ENCODE results near the gene SLC35A2. TPM values are rescaled to one million over a fixed set of nuclear protein-coding genes. Genes with fewer than 3 reads are reported as not detected.

Gene SLC35A2
- total RNA-seq, 1 donor from 2014 or later = 34.6 TPM

DNA sequence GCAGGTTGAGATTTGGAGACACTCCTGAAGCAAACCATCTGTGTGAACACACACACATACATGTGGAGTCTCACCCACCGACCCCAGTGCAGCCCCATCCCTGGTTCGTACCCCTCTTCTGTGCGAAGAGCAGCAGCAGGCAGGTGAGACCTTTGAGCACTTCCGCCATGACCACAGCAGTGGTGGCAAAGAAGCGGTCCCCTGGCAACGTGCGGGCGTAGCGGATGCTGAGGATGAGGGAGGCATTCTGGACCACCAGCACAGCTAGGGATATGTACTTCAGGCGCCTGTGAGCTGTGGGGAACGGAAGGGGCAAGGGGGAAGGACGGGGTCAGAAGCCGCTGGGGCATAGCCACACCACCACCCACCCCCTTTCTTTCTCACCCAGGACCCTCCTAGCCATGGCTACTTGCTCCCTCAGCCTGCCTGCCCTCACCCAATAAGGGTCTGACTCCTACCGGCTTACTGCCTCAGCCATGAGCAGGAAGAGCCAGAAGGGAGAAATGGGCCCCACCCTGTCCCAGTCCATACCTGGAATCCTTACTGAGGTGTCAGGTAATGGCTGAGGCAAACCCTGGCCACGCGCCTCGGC, 1.6 kb downstream of the SLC35A2 start:
- H3K27ac Mint-ChIP-seq (ENCODE audit: unreplicated experiment) = no peak overlapping the region
- peaks cover 4% of the 10 kb centered on the region for H3K9me3 Mint-ChIP-seq (ENCODE audit: unreplicated experiment)
- H3K36me3 Mint-ChIP-seq (ENCODE audit: unreplicated experiment) = peaks cover 5% of the 10 kb centered on the region
- H3K4me1 Mint-ChIP-seq (ENCODE audit: unreplicated experiment) = peaks cover 12% of the 10 kb centered on the region
- no peak for TF ChIP-seq CTCF (IDR thresholded peaks at IDR 0.05)
- H3K4me3 Mint-ChIP-seq (ENCODE audit: unreplicated experiment) = peak overlapping the region; percentile 91
- no peak for DNase-seq (ENCODE audit: extremely low spot score, unreplicated experiment)
- no peaks in the 10 kb centered on the region for H3K27me3 Mint-ChIP-seq (ENCODE audit: unreplicated experiment)

GRCh38 chrX:48908600-48908999, 2.8 kb downstream of the SLC35A2 start:
- DNase-seq (ENCODE audit: extremely low spot score, unreplicated experiment) = no peak
- Mint-ChIP-seq H3K4me3 (ENCODE audit: unreplicated experiment) (no peak overlapping the region), H3K36me3 (ENCODE audit: unreplicated experiment) (peaks cover 5% of the 10 kb centered on the region), H3K4me1 (ENCODE audit: unreplicated experiment) (peaks cover 12% of the 10 kb centered on the region), H3K9me3 (ENCODE audit: unreplicated experiment) (peaks cover 5% of the 10 kb centered on the region), H3K27ac (ENCODE audit: unreplicated experiment) (no peak overlapping the region), H3K27me3 (ENCODE audit: unreplicated experiment) (no peaks in the 10 kb centered on the region)
- TF ChIP-seq CTCF (IDR thresholded peaks at IDR 0.05) = no peak

DNA sequence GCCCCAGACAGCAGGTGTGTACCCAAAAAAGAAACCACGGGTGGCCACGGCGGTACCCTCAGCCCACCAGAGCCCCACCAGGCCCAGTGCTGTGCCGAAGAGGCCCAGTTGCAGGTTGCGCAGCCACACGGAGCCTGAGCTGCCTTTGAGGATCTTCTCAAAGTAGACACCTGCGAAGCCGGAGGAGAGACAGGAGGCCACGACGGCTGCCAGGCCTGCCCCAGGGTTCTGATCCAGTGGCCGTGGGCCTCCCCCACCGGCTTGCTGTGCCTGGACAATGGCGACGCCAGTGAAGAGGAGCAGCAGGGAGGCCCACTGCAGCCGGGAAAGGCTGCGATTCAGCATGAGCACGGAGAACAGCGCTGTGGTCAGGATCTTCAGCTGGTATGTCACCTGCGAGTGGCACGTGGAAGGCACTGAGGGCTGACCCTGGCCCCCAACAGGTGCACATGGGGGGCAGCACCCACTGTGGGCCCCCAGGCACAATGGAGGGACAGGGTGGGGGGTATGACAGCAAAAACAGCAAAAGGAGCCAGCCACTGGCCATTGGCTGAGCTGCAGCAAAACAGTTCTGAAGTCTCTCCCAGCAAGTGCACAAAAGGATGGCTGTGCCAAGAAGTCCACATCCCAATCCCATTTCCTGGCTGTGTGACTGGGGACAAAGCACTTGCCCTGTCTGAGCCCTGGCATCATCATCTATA, 6.2 kb downstream of the SLC35A2 start:
- no peak overlapping the region for H3K27ac Mint-ChIP-seq (ENCODE audit: unreplicated experiment)
- H3K9me3 Mint-ChIP-seq (ENCODE audit: unreplicated experiment) = peaks cover 4% of the 10 kb centered on the region
- TF ChIP-seq CTCF (IDR thresholded peaks at IDR 0.05) = no peak
- H3K4me1 Mint-ChIP-seq (ENCODE audit: unreplicated experiment) = peaks cover 2% of the 10 kb centered on the region
- no peaks in the 10 kb centered on the region for H3K27me3 Mint-ChIP-seq (ENCODE audit: unreplicated experiment)
- no peak overlapping the region for H3K4me3 Mint-ChIP-seq (ENCODE audit: unreplicated experiment)
- DNase-seq (ENCODE audit: extremely low spot score, unreplicated experiment) = no peak
- H3K36me3 Mint-ChIP-seq (ENCODE audit: unreplicated experiment) = peaks cover 15% of the 10 kb centered on the region

GRCh38 chrX:48904626-48905025, 6.8 kb downstream of the SLC35A2 start:
- no peak for DNase-seq (ENCODE audit: extremely low spot score, unreplicated experiment)
- no peak overlapping the region for H3K27ac Mint-ChIP-seq (ENCODE audit: unreplicated experiment)
- H3K9me3 Mint-ChIP-seq (ENCODE audit: unreplicated experiment) = peaks cover 4% of the 10 kb centered on the region
- H3K36me3 Mint-ChIP-seq (ENCODE audit: unreplicated experiment) = peaks cover 15% of the 10 kb centered on the region
- TF ChIP-seq CTCF (IDR thresholded peaks at IDR 0.05) = no peak
- H3K27me3 Mint-ChIP-seq (ENCODE audit: unreplicated experiment) = no peaks in the 10 kb centered on the region
- H3K4me1 Mint-ChIP-seq (ENCODE audit: unreplicated experiment) = no peaks in the 10 kb centered on the region
- no peak overlapping the region for H3K4me3 Mint-ChIP-seq (ENCODE audit: unreplicated experiment)

DNA sequence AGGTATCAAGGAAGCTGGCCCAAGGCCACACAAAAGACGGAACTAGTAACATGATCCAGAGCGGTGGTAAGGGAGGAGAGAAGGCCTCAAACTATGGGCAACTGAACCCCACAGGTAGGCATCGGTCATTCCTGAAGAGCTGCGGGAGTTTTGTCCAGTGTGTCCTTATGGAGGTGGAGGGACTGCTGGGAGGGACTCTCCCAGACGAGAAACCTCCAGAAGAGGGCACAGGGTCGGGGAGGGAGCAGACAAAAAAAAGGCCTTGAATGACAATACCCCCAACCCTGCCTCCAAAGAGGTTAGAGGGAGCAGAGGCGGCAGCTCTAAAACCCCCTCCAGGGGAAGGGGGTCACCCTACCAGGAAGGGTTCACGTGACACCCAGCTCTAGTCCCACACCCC, 7.3 kb downstream of the SLC35A2 start:
- no peak for DNase-seq (ENCODE audit: extremely low spot score, unreplicated experiment)
- peaks cover 4% of the 10 kb centered on the region for H3K9me3 Mint-ChIP-seq (ENCODE audit: unreplicated experiment)
- TF ChIP-seq CTCF (IDR thresholded peaks at IDR 0.05) = no peak
- H3K4me3 Mint-ChIP-seq (ENCODE audit: unreplicated experiment) = no peak overlapping the region
- no peaks in the 10 kb centered on the region for H3K4me1 Mint-ChIP-seq (ENCODE audit: unreplicated experiment)
- no peaks in the 10 kb centered on the region for H3K27me3 Mint-ChIP-seq (ENCODE audit: unreplicated experiment)
- H3K27ac Mint-ChIP-seq (ENCODE audit: unreplicated experiment) = no peak overlapping the region
- peaks cover 15% of the 10 kb centered on the region for H3K36me3 Mint-ChIP-seq (ENCODE audit: unreplicated experiment)

All from osteocyte (in vitro differentiated cells).